H9 (cell line): Measurements from ENCODE around the gene FRZB. TPM values are rescaled to one million over a fixed set of nuclear protein-coding genes. Genes with fewer than 3 reads are reported as not detected.

Source experiments
- DNase-seq: peaks from one replicate; pipeline ENCODE4 v3.0.0-alpha.2; 2017
- H2AFZ ChIP-seq: one replicate; pipeline ENCODE4 v1.6.1; 2013; ENCODE audit warnings: mild to moderate bottlenecking, low read length, control low read depth, moderate library complexity
- H2AK5ac ChIP-seq: 2 replicates; pipeline ENCODE4 v1.6.1; 2013; ENCODE audit warnings: low read length, control low read depth, mixed read lengths; ENCODE audit not compliant: insufficient read length
- H2BK120ac ChIP-seq: one replicate; pipeline ENCODE4 v1.6.1; 2013; ENCODE audit warnings: low read depth, mild to moderate bottlenecking, low read length, control low read depth, inconsistent platforms; ENCODE audit not compliant: poor library complexity, severe bottlenecking
- H2BK12ac ChIP-seq: 2 replicates; pipeline ENCODE4 v1.6.1; 2013; ENCODE audit warnings: low read length, control low read depth, mixed read lengths, low read depth; ENCODE audit not compliant: insufficient read length
- H2BK15ac ChIP-seq: 2 replicates; pipeline ENCODE4 v1.6.1; 2013; ENCODE audit warnings: low read depth, low read length, control low read depth
- H2BK20ac ChIP-seq: one replicate; pipeline ENCODE4 v1.6.1; 2013; ENCODE audit warnings: low read depth, mild to moderate bottlenecking, low read length, control low read depth, inconsistent platforms; ENCODE audit not compliant: poor library complexity, severe bottlenecking
- H2BK5ac ChIP-seq: 2 replicates; pipeline ENCODE4 v1.6.1; 2013; ENCODE audit warnings: low read length, control low read depth, mixed read lengths; ENCODE audit not compliant: insufficient read length
- H3K14ac ChIP-seq: 2 replicates; pipeline ENCODE4 v1.6.1; 2013; ENCODE audit warnings: low read length, control low read depth; ENCODE audit not compliant: insufficient read depth
- H3K18ac ChIP-seq: 2 replicates; pipeline ENCODE4 v1.6.1; 2013; ENCODE audit warnings: low read depth, mild to moderate bottlenecking, mixed read lengths, low read length, control low read depth; ENCODE audit not compliant: insufficient read length
- H3K23ac ChIP-seq: 2 replicates; pipeline ENCODE4 v1.6.1; 2013; ENCODE audit warnings: low read length, control low read depth, mixed read lengths, low read depth; ENCODE audit not compliant: insufficient read length
- H3K23me2 ChIP-seq: 2 replicates; pipeline ENCODE4 v1.6.1; 2013; ENCODE audit warnings: low read depth, mild to moderate bottlenecking, mixed read lengths, low read length, control low read depth; ENCODE audit not compliant: insufficient read length, poor library complexity, severe bottlenecking
- H3K27ac ChIP-seq: 2 replicates; pipeline ENCODE4 v1.5.1; 2013; ENCODE audit warnings: low read length, control low read depth, mixed read lengths, low read depth; ENCODE audit not compliant: insufficient read length
- H3K27me3 ChIP-seq: 2 replicates; pipeline ENCODE4 v1.6.1; 2013; ENCODE audit warnings: low read length, control low read depth, inconsistent platforms; ENCODE audit not compliant: insufficient read depth
- H3K4ac ChIP-seq: 2 replicates; pipeline ENCODE4 v1.6.1; 2013; ENCODE audit warnings: low read depth, mild to moderate bottlenecking, control low read depth, inconsistent platforms, low read length, moderate library complexity
- H3K4me1 ChIP-seq: 2 replicates; pipeline ENCODE4 v1.6.1; 2013; ENCODE audit warnings: low read length, control low read depth, inconsistent platforms; ENCODE audit not compliant: insufficient read depth
- H3K4me2 ChIP-seq: 2 replicates; pipeline ENCODE4 v1.6.1; 2013; ENCODE audit warnings: low read length, control low read depth, mixed read lengths; ENCODE audit not compliant: insufficient read length, insufficient read depth
- H3K56ac ChIP-seq: 2 replicates; pipeline ENCODE4 v1.6.1; 2013; ENCODE audit warnings: low read depth, mild to moderate bottlenecking, mixed read lengths, low read length, control low read depth; ENCODE audit not compliant: insufficient read length
- H3K79me1 ChIP-seq: 2 replicates; pipeline ENCODE4 v1.6.1; 2013; ENCODE audit warnings: low read depth, mild to moderate bottlenecking, moderate library complexity, low read length, control low read depth, inconsistent platforms; ENCODE audit not compliant: insufficient read depth, poor library complexity, severe bottlenecking
- H3K79me2 ChIP-seq: 2 replicates; pipeline ENCODE4 v1.6.1; 2013; ENCODE audit warnings: low read length, control low read depth, inconsistent platforms; ENCODE audit not compliant: insufficient read depth
- H3K9ac ChIP-seq: 2 replicates; pipeline ENCODE4 v1.6.1; 2013; ENCODE audit warnings: low read length, control low read depth, mixed read lengths; ENCODE audit not compliant: insufficient read length; ENCODE audit errors: extremely low read depth
- H3K9me3 ChIP-seq: one replicate; pipeline ENCODE4 v1.6.1; 2013; ENCODE audit warnings: low read depth, low read length, inconsistent platforms; ENCODE audit not compliant: control insufficient read depth
- H3T11ph ChIP-seq: one replicate; pipeline ENCODE4 v1.6.1; 2013; ENCODE audit warnings: mild to moderate bottlenecking, low read length, control low read depth, inconsistent platforms
- H4K20me1 ChIP-seq: one replicate; pipeline ENCODE4 v1.6.1; 2013; ENCODE audit not compliant: control insufficient read depth, insufficient read length, insufficient read depth
- H4K5ac ChIP-seq: 2 replicates; pipeline ENCODE4 v1.6.1; 2013; ENCODE audit warnings: low read depth, mild to moderate bottlenecking, mixed read lengths, low read length, control low read depth; ENCODE audit not compliant: insufficient read length
- H4K8ac ChIP-seq: replicated peaks from 2 replicates; pipeline ENCODE4 v1.6.1; 2013; ENCODE audit warnings: low read length, control low read depth, mixed read lengths, low read depth; ENCODE audit not compliant: insufficient read length
- H4K91ac ChIP-seq: 2 replicates; pipeline ENCODE4 v1.6.1; 2013; ENCODE audit warnings: low read depth, mild to moderate bottlenecking, moderate library complexity, mixed read lengths, low read length, control low read depth; ENCODE audit not compliant: insufficient read length
- H3K27ac Mint-ChIP-seq, 3 experiments: 2 replicates in 2 of 3; 3 replicates in 1 of 3; pipeline ENCODE4 v1.8.0; 2020 to 2021; ENCODE audit warnings: mixed read lengths in 3 of 3, mild to moderate bottlenecking in 1 of 3, moderate library complexity in 1 of 3
- H3K27me3 Mint-ChIP-seq: 2 replicates; pipeline ENCODE4 v1.8.0; 2021; ENCODE audit warnings: low read depth, mild to moderate bottlenecking, moderate library complexity, mixed read lengths
- H3K36me3 Mint-ChIP-seq, 3 experiments: 2 replicates in 2 of 3; 3 replicates in 1 of 3; pipeline ENCODE4 v1.8.0; 2020 to 2021; ENCODE audit warnings: low read depth in 3 of 3, mixed read lengths in 3 of 3; ENCODE audit not compliant: insufficient read depth in 1 of 3
- H3K4me1 Mint-ChIP-seq, 2 experiments: 2 replicates each; pipeline ENCODE4 v1.8.0; 2020; ENCODE audit warnings: mixed read lengths in 2 of 2
- H3K4me3 Mint-ChIP-seq, 2 experiments: 2 replicates in 1 of 2; 3 replicates in 1 of 2; pipeline ENCODE4 v1.8.0; 2020 to 2021; ENCODE audit warnings: mild to moderate bottlenecking in 2 of 2, mixed read lengths in 2 of 2, moderate library complexity in 1 of 2
- H3K9me3 Mint-ChIP-seq, 2 experiments: 2 replicates in 1 of 2; 3 replicates in 1 of 2; pipeline ENCODE4 v1.8.0; 2020; ENCODE audit warnings: mild to moderate bottlenecking in 2 of 2, mixed read lengths in 2 of 2, moderate library complexity in 1 of 2
- WGBS: extraction: QIAGEN DNeasy Blood & Tissue Kit; methylation state at CpG from one replicate; pipeline ENCODE4 v1.1.7; 2013; ENCODE audit warnings: missing lambda C conversion rate, low lambda C conversion rate, mixed read lengths; ENCODE audit not compliant: insufficient read length; ENCODE audit errors: extremely low coverage; 5-methylcytosine and 5-hydroxymethylcytosine counted together
- total RNA-seq: library from RNA; stranded (reverse); gene quantifications from 2 replicates; pipeline ENCODE4 v1.2.1, GENCODE V29; 2021
- TF ChIP-seq, protein P1 (sequence below): fragments of 200-600 bp; sonication (generic); conservative IDR thresholded peaks from 3 replicates; pipeline ENCODE4 v1.8.0; 2021; ENCODE audit warnings: antibody characterized with exemption, mild to moderate bottlenecking

FRZB gene
- total RNA-seq, 1 experiment from 2014 or later: 1.1 TPM

DNA sequence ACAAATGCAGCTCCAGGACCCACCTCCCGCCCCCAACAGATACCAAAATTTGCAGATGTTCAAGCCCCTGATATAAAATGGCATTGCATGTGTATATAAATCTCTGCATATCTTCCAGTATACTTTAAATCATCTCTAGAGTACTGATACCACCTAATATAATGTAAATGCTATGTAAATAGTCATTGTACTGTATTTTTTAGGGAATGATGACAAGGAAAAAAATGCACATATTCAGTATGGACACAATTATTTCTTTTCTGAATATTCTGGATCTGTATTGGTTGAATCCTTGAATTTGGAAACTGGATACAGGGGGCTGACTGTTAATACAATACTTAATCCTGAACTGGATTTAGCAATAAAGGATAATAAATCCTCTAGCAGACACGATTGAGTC is 67.7 kb downstream of the FRZB start:
- Histone ChIP-seq H3T11ph (no peak overlapping the region), H3K18ac (no peak overlapping the region), H3K27me3 (no peaks in the 10 kb centered on the region), H3K79me2 (no peaks in the 10 kb centered on the region), H3K23me2 (no peaks in the 10 kb centered on the region), H3K9me3 (no peaks in the 10 kb centered on the region), H3K4ac (no peak overlapping the region), H3K56ac (no peak overlapping the region), H2BK5ac (no peak overlapping the region), H4K5ac (no peak overlapping the region), H2BK15ac (no peak overlapping the region), H2BK12ac (no peak overlapping the region), H2AFZ (no peak overlapping the region), H3K4me2 (no peak overlapping the region), H3K79me1 (no peaks in the 10 kb centered on the region), H2BK20ac (no peak overlapping the region), H3K27ac (no peak overlapping the region), H4K91ac (no peak overlapping the region), H3K14ac (no peak overlapping the region), H3K23ac (no peak overlapping the region), H3K9ac (no peak overlapping the region), H4K8ac (no peak overlapping the region), H2BK120ac (no peak overlapping the region), H4K20me1 (no peaks in the 10 kb centered on the region), H3K4me1 (no peaks in the 10 kb centered on the region), H2AK5ac (no peak overlapping the region)
- no peak for DNase-seq
- Mint-ChIP-seq H3K4me3 (no peak overlapping the region), H3K27ac (no peak overlapping the region), H3K9me3 (no peaks in the 10 kb centered on the region), H3K27me3 (no peaks in the 10 kb centered on the region), H3K36me3 (no peaks in the 10 kb centered on the region), H3K4me1 (peaks cover 5 to 16% of the 10 kb centered on the region in 2 experiments)
- no CpG with 5 or more reads among the region's 2 CpGs for WGBS
- TF ChIP-seq, protein P1, sequence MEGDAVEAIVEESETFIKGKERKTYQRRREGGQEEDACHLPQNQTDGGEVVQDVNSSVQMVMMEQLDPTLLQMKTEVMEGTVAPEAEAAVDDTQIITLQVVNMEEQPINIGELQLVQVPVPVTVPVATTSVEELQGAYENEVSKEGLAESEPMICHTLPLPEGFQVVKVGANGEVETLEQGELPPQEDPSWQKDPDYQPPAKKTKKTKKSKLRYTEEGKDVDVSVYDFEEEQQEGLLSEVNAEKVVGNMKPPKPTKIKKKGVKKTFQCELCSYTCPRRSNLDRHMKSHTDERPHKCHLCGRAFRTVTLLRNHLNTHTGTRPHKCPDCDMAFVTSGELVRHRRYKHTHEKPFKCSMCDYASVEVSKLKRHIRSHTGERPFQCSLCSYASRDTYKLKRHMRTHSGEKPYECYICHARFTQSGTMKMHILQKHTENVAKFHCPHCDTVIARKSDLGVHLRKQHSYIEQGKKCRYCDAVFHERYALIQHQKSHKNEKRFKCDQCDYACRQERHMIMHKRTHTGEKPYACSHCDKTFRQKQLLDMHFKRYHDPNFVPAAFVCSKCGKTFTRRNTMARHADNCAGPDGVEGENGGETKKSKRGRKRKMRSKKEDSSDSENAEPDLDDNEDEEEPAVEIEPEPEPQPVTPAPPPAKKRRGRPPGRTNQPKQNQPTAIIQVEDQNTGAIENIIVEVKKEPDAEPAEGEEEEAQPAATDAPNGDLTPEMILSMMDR: no peak
